Measurements from ENCODE around the gene KCND2. TPM values are rescaled to one million over a fixed set of nuclear protein-coding genes. Genes with fewer than 3 reads are reported as not detected.

KCND2 gene
- total and polyA plus RNA-seq, 3 donors from 2014 or later, result 3.8 to 6.1 (median 5.1) TPM

- H3K27ac ChIP-seq, result no peak overlapping the region
- H3K27me3 ChIP-seq, result no peaks in the 10 kb centered on the region
- 90 to 93% methylated on average over 2 of the region's 2 CpGs for WGBS, 2 donors
- no peaks in the 10 kb centered on the region for H3K9me3 ChIP-seq
- intact Hi-C loops (cut with DNase I; ENCODE audit: low total_unique reads), result no loop called here
- H3K36me3 ChIP-seq (ENCODE audit: low read depth, missing control alignments), result no peaks in the 10 kb centered on the region
- no peaks in the 10 kb centered on the region for H3K4me1 ChIP-seq
- TF ChIP-seq POLR2A (IDR thresholded peaks at IDR 0.05) (no peak), CTCF (IDR thresholded peaks at IDR 0.05) (no peak)
- no peak for DNase-seq
- H3K4me3 ChIP-seq, result no peak overlapping the region
Observed at GRCh38 chr7:120716307-120716706, 443.3 kb downstream of the KCND2 start.

- DNase-seq, result no peak
- Histone ChIP-seq H3K27me3 (no peaks in the 10 kb centered on the region), H3K4me1 (no peaks in the 10 kb centered on the region), H3K27ac (no peak overlapping the region), H3K4me3 (no peak overlapping the region), H3K36me3 (ENCODE audit: low read depth, missing control alignments) (no peaks in the 10 kb centered on the region), H3K9me3 (no peaks in the 10 kb centered on the region)
- intact Hi-C loops (cut with DNase I; ENCODE audit: low total_unique reads), result no loop called here
- 92 to 93% methylated on average over 4 of the region's 4 CpGs for WGBS, 2 donors
- no peak for TF ChIP-seq CTCF (IDR thresholded peaks at IDR 0.05)
- no peak for TF ChIP-seq POLR2A (IDR thresholded peaks at IDR 0.05)
Observed at GRCh38 chr7:120717166-120717565, 444.2 kb downstream of the KCND2 start.

GRCh38 chr7:120718361-120718760 lies 445.4 kb downstream of the KCND2 start:
- TF ChIP-seq CTCF (IDR thresholded peaks at IDR 0.05), result no peak
- TF ChIP-seq POLR2A (IDR thresholded peaks at IDR 0.05), result no peak
- 81 to 90% methylated on average over 2 of the region's 2 CpGs for WGBS, 2 donors

GRCh38 chr7:120720317-120720716 lies 447.3 kb downstream of the KCND2 start:
- Histone ChIP-seq H3K4me3 (no peak overlapping the region), H3K27me3 (no peaks in the 10 kb centered on the region), H3K36me3 (ENCODE audit: low read depth, missing control alignments) (no peaks in the 10 kb centered on the region), H3K9me3 (no peaks in the 10 kb centered on the region), H3K27ac (no peak overlapping the region), H3K4me1 (no peaks in the 10 kb centered on the region)
- intact Hi-C loops (cut with DNase I; ENCODE audit: low total_unique reads), result no loop called here
- no peak for TF ChIP-seq CTCF (IDR thresholded peaks at IDR 0.05)
- no peak for TF ChIP-seq POLR2A (IDR thresholded peaks at IDR 0.05)
- DNase-seq, result no peak
- WGBS, 2 donors, result 61 to 88% methylated on average over 2 of the region's 2 CpGs

More at GRCh38 chr7:120718361-120718760, 445.4 kb downstream of the KCND2 start:
- Histone ChIP-seq H3K4me1 (no peaks in the 10 kb centered on the region), H3K27ac (no peak overlapping the region), H3K27me3 (no peaks in the 10 kb centered on the region), H3K36me3 (ENCODE audit: low read depth, missing control alignments) (no peaks in the 10 kb centered on the region), H3K9me3 (no peaks in the 10 kb centered on the region), H3K4me3 (no peak overlapping the region)
- intact Hi-C loops (cut with DNase I; ENCODE audit: low total_unique reads), result no loop called here
- no peak for DNase-seq

Measured in testis (tissue), 3 donors.